Measurements from ENCODE around the gene PLA2G3.

The PLA2G3 gene

DNA sequence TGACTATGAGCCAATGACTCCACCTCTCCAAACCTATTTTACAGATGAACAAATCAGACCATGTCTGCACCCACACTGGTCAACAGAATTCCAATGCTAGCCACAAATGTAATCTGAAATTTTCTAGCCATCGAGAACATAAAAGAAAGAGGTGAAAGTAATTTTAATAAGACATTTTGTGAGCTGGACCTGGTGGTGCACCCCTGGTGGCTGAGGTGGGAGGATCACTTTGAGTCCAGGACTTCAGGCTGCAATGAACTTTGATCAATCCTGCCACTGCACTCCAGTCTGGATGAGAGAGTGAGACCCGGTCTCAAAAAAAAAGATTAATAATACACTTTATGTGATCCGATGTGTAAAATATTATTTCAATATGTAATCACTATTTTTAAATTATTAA lies 10.3 kb upstream of the PLA2G3 start:
- FAIRE-seq (no peak), DNase-seq (ENCODE audit: extremely low spot score, insufficient read length, low read depth) (no peak)

- peak; percentile 72 for FAIRE-seq
- DNase-seq (ENCODE audit: extremely low spot score, insufficient read length, low read depth) = no peak
These were observed 8.8 kb upstream of the PLA2G3 start for GRCh38 chr22:31148953-31149627.

DNA sequence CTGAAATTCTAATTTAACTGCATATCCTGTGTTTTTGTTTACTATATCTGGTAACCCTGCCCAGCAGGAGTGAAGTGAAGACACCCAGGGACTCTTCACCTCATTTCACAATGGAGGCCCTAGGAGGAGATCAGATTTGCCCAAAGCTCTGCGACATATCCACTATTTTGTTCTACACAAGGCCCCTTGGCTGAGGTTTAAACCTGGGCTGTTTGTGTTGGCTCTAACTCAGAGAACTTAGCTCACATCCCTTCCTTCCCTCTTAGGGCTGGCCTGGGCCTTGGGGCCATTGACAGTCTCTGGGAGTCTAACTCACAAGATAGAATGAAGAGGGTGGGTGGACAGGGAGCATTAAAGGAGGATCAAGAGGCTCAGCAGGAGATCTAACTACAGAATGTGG lies 8.2 kb upstream of the PLA2G3 start:
- no peak for FAIRE-seq
- no peak for DNase-seq (ENCODE audit: extremely low spot score, insufficient read length, low read depth)

GRCh38 chr22:31144223-31144622 lies 3.9 kb upstream of the PLA2G3 start:
- no peak for DNase-seq (ENCODE audit: extremely low spot score, insufficient read length, low read depth)
- no peak for FAIRE-seq

GRCh38 chr22:31143537-31143936 lies 3.2 kb upstream of the PLA2G3 start:
- FAIRE-seq = no peak
- no peak for DNase-seq (ENCODE audit: extremely low spot score, insufficient read length, low read depth)

DNA sequence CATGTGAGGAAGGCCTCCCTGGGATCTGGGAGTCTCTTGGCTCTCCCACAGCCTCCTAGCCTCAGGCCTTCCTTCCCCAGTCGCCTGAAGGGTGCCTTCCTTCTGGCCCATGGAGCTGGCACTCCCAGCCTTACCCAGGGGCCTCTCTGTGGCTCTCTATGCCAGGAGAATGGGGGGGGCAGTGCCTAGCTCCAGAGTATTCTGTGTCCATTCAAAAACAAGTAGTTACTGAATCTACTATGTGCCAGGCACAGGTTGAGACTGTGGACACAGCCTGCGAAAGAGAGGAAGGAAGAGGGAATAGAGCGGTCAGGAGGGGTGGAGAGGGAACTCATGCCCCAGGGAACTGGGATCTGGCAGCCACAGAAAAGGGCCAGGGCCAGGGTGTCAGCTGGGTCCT lies 2.7 kb upstream of the PLA2G3 start:
- no peak for FAIRE-seq

GRCh38 chr22:31142285-31142684 lies 2.0 kb upstream of the PLA2G3 start:
- DNase-seq (ENCODE audit: extremely low spot score, insufficient read length, low read depth) (no peak), FAIRE-seq (no peak)

More for the DNA sequence above, 2.7 kb upstream of the PLA2G3 start:
- DNase-seq (ENCODE audit: extremely low spot score, insufficient read length, low read depth) = no peak

DNA sequence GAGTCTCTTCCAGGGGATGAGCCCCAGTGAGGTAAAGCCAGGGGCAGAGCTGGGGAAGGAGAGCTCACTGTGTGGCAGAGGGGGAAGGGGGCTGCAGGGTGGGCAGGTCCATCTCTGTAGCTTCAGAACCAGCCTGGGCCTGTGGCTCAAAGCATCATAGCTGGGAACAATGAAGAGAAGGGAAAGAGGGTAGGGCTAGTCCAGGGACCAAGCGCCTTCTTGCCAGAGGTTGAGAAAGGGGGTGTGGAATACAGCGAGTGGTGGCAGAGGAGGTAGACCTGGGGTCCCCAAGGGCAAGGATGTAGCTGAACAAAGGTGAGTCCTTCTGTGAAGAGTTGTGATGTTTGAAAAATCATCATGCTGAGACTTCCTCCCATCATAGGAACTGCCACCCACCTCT lies 1.2 kb upstream of the PLA2G3 start:
- no peak for FAIRE-seq
- no peak for DNase-seq (ENCODE audit: extremely low spot score, insufficient read length, low read depth)

DNA sequence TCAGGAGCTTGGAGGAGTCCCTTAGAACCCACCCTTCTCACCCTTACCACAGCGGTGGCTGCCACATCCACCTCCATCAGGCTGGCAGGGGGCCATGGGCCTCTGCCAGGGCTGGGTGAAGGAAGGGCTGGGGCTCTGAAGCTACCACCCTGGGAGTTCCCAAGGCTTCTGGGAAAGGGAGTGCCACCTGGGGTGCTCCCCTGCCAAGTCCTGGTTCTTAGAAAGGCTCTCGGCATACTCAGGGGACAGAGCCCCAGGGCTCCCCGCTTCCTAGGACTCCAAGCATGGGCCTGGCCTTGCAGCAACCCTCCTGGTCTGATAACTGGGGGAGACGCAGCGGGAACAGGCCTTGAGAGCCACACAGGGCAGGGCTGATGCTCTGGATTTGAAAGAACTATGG lies 438 bp upstream of the PLA2G3 start:
- no peak for DNase-seq (ENCODE audit: extremely low spot score, insufficient read length, low read depth)
- FAIRE-seq = no peak

DNA sequence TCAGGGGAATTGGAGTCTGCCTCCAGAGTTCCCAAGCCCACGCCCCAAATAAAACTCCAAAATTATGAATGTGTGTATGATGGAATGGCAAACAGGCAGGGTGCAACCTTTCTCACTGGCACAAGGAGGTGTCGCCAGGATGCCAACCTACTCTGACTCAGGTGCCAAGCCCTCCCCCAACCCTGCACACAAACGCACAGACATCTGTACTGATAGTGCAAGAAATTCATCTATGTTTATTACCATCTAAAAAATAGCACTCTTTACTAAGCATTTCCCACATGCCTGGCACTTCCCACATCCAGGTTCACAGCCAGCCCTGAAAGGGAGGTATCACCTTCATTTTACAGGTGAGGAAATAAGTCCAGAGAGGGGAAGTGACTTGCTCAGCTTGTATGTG lies 1.2 kb downstream of the PLA2G3 start:
- FAIRE-seq = no peak
- no peak for DNase-seq (ENCODE audit: extremely low spot score, insufficient read length, low read depth)

- no peak for FAIRE-seq
- no peak for DNase-seq (ENCODE audit: extremely low spot score, insufficient read length, low read depth)
These were observed 2.2 kb downstream of the PLA2G3 start for GRCh38 chr22:31138126-31138525.

GRCh38 chr22:31137721-31138120 lies 2.6 kb downstream of the PLA2G3 start:
- FAIRE-seq = no peak

GRCh38 chr22:31136711-31137110 lies 3.6 kb downstream of the PLA2G3 start:
- FAIRE-seq = no peak
- DNase-seq (ENCODE audit: extremely low spot score, insufficient read length, low read depth) = no peak

More at GRCh38 chr22:31137721-31138120, 2.6 kb downstream of the PLA2G3 start:
- DNase-seq (ENCODE audit: extremely low spot score, insufficient read length, low read depth) = no peak

DNA sequence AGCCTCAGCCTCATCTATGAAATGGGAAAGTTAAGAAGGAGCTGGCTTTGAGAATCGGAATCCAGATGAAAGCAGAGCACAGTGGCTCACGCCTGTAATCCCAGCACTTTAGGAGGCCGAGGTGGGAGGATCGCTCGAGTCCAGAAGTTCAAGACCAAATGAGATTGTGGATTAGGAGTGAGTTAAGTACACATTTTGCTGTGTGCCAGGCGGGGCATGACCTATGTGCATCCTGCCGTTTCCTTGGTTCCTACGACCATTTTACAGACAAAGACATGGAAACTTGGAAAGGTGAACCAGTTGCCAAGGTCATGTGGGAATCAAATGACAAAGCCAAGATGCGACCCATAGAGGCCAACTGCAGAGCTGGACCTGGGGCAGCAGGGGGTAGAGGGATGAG lies 4.2 kb downstream of the PLA2G3 start:
- FAIRE-seq (no peak), DNase-seq (ENCODE audit: extremely low spot score, insufficient read length, low read depth) (no peak)

- DNase-seq (ENCODE audit: extremely low spot score, insufficient read length, low read depth) (no peak), FAIRE-seq (no peak)
These were observed 4.6 kb downstream of the PLA2G3 start for GRCh38 chr22:31135706-31136105.

- FAIRE-seq (no peak), DNase-seq (ENCODE audit: extremely low spot score, insufficient read length, low read depth) (no peak)
These were observed 5.6 kb downstream of the PLA2G3 start for GRCh38 chr22:31134688-31135087.

GRCh38 chr22:31133911-31134310 lies 6.4 kb downstream of the PLA2G3 start:
- FAIRE-seq (no peak), DNase-seq (ENCODE audit: extremely low spot score, insufficient read length, low read depth) (no peak)

DNA sequence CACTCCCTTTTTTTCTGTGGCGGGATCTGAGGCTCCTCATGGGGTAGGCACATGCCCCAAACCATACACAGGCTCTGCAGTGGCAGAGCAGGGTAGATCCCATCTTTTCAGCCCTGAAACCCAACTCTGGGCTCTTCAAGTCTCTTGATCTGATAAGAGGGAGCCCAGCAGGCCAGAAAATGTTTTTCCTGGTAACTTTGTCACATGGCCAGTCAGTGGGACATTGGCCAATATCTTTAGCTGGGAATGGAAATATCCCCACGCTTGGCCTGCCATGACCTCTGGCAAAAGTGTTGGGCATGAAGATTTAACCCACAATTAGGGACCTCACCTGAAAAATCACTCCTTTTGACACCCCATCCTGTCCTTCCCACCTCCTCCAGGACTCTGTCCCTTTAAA lies 9.4 kb downstream of the PLA2G3 start:
- FAIRE-seq (no peak), DNase-seq (ENCODE audit: extremely low spot score, insufficient read length, low read depth) (no peak)

DNA sequence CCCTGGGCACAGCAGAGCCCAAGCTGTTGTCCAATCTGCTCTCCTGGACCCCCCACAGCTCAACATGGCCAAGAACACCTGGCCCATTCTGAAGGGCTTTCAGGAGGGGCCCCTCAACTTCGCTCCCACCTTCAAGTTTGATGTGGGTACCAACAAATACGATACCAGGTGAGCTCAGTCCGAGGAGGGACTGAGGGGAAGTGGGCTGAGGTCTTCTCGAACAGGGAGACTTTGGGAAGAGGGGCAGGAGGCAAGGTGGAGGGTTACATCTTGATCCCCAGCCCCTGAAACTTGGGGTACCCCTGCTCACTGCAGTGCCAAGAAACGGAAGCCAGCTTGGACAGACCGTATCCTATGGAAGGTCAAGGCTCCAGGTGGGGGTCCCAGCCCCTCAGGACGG lies 12.2 kb downstream of the PLA2G3 start:
- FAIRE-seq (no peak), DNase-seq (ENCODE audit: extremely low spot score, insufficient read length, low read depth) (no peak)

DNA sequence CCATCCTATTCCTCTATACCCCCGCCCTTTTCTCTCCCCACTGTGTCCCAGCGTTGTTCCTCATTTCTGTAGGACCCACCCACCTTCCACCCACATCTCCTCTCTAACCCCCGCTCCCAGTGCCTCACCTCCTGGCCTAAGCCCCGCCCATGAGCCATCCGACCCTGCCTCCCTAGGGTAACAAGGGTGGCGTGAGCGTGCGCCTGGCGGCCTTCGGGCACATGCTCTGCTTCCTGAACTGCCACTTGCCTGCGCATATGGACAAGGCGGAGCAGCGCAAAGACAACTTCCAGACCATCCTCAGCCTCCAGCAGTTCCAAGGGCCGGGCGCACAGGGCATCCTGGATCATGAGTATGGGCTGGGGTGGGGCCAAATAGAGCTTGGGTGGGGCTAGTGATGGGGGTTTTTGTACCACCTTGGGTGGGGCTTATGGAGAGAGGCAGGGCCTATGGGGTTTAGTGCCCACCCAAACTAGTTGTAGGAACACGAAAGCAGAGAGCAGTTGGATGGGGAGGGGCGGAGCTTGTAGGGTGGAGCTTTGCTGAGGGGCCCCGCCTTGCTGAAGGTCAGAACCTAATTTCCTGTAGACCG lies 13.0 kb downstream of the PLA2G3 start:
- DNase-seq (ENCODE audit: extremely low spot score, insufficient read length, low read depth) = no peak

DNA sequence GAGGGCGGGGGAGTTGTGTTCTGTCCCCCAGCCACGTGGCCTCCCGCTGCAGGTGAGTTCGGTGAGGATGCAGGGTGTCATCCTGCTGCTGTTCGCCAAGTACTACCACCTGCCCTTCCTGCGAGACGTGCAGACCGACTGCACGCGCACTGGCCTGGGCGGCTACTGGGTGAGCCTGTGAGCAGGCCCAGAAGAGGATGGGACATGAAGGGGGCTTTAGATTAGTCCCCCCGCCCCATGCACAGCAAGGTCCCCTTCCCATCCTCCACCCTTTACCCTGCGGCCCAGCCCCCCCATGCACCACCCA lies 13.5 kb downstream of the PLA2G3 start:
- FAIRE-seq (no peak), DNase-seq (ENCODE audit: extremely low spot score, insufficient read length, low read depth) (no peak)

More for the DNA sequence above, 13.0 kb downstream of the PLA2G3 start:
- FAIRE-seq = no peak

GRCh38 chr22:31126128-31126868 lies 14.0 kb downstream of the PLA2G3 start:
- no peak for DNase-seq (ENCODE audit: extremely low spot score, insufficient read length, low read depth)
- no peak for FAIRE-seq

Data from GM18507 (cell line).